Stimulated activated CD4-positive, alpha-beta T cell treated with anti-CD3 and anti-CD28 coated beads, Interleukin-1b, Interleukin-23, amount 100 ng/mL, for 24 hours (primary cell): ENCODE measurements around the gene CAMK1D.
A peak's percentile ranks its signal among the peaks of the same experiment; 100 is the strongest.

Experiments used
- DNase-seq, 4 experiments: peaks; one replicate each; pipeline ENCODE4 v3.0.0-alpha.2; 2020; ENCODE audit warnings: low read depth in 4 of 4, low spot score in 1 of 4

CAMK1D gene

DNA sequence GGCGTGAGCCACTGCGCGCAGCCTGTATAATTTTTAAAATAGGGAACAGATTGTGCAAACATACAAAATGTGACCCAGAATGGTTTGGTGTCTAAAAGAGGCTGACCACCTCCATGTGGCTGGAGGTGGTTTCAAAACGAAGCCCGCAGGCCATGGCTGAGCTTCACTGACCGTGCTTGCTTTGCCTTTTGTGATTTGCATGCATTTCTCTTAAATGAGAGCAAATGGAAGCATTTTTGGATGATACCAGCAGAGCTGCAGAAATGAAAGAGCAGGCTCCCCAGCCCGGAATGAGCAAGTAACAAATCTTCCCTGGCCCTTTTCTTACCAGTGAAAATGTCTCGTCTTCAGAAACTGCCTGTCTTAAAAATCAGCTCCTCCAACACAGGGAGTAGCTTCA is 239.9 kb downstream of the CAMK1D start:
- DNase-seq = no peak

DNA sequence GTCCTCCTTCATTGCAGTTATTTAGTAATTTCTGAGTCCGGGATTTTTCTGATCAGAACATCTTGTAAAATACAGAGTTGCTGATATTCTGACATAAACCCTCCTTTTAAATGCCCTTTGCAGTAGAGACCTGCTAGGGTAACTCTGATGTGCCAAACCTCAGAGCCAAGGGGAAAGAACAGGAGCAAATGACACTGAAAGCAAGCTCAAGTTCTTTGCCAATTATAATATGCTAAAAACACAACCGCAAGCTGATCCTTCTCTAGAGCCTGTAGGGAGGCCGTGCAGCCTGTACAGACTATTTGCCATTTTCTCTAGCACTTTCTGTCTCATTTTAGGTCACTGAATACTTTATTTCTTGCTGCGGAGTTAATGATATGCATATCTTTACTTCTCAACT is 240.4 kb downstream of the CAMK1D start:
- no peak for DNase-seq

- no peak for DNase-seq
Observed at GRCh38 chr10:12590675-12591659, 241.6 kb downstream of the CAMK1D start.

DNA sequence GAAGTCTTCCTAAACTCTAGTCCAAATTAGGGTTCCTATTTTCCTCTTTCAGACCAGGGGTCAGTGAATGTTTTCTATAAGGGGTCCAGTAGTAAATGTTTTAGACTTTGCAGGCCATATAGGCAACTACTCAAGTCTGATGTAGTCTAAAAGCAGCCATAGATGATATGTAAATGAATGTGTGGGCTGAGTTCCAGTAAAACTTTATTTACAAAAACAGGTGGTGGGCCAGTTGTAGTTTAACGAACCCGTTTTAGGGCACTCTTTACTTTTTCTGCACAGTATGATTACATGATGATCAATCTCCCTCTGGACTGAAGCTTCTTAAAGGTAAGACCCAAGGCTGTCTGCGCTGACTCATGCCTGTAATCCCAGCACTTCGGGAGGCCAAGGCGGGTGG is 243.6 kb downstream of the CAMK1D start:
- no peak for DNase-seq

GRCh38 chr10:12594448-12594944 is 245.1 kb downstream of the CAMK1D start:
- DNase-seq = peak in 1 of 4 experiments; percentile 5

DNA sequence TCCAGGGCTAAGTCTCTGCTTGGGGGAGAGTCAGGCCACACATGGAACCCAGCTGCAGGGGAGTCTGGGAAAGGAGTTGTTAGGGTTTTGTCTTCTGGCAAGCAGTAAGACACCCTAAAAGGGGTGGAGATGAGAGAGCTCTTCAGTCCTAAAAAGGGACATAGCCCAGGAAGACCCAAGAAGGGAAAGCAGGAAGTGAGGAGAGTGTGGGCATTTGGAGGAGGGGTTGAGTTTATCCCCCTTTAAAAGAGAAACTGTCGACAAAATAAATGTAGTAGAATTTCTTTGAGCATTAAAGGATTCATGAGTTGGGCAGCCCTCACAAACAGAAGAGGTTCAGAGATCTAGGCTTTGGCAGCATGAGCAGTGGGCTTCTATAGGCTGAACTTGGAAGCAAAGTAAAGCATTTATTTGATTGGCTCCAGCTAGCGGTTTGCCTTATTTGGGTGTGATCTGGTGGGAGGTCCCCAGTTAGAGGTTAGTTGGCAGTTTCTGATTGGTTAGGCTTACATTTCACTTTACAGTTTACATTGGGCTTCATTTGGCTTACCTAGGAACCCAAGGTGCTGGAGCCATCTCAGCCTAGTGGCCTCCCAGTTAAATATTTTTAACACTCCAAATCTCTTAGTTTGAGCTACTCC is 246.7 kb downstream of the CAMK1D start:
- no peak for DNase-seq

DNA sequence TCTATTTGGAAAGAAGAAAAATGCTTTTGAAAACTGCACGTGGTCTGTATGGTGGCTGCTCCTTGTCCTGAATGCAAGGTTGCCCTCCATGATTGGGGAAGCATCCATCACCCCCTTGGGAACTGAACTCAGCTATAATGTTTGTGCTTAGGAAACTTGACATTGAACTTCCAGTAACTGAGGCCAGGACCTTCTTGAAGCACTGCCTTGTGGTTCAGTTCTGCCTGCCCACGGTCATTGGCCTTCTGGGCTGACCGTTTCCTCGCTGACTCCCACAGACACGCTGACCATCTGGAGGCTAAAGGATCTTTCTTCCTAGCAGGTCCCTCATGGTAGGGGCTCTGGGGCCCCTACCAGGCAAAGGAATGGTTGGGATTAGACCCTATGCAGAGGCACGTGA is 247.8 kb downstream of the CAMK1D start:
- no peak for DNase-seq

DNA sequence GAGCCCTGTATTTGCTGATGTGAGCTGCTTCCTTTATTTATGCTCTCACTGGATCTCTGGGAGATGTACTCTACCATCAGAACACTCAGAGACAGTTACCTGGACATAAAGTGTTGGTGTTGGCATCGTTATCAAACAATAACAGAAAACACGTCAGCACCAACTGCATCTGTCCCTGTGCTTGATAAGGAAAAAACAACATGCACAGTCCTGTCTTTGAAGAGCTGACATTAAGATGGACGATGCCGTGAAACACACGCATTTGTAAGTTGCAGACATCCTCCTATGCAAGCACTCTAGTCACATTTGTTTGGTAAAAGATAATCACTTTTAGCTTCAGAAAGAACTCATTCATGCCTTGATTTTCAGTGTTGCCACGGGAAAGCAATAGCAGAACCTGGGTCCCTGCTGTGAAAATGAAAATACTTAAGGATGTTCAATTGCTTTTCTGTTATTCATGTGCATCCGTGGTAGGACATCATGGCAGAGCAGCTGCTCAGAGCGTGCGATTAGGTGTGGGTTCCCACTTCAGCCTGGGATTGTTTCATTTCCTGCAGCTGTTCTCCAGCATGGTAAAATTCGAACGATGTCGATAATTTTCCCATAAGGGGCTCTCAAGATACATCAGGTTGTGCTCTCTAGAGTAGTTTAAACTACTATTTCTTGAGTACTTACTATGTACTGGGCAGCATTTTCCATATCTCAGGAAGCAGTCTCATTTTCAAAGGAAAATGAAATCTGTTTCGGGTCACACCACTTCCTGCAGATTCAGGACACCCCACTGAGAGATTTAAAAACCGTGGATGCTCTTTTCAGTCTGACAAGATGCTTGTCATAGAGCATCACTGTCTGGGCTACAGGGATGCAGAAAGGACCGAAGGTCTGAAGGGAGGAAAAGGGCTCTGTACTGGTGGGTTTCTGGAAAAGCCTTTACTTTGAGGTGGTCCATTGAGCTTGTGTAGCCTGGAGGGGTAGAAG is 248.7 kb downstream of the CAMK1D start:
- no peak for DNase-seq

DNA sequence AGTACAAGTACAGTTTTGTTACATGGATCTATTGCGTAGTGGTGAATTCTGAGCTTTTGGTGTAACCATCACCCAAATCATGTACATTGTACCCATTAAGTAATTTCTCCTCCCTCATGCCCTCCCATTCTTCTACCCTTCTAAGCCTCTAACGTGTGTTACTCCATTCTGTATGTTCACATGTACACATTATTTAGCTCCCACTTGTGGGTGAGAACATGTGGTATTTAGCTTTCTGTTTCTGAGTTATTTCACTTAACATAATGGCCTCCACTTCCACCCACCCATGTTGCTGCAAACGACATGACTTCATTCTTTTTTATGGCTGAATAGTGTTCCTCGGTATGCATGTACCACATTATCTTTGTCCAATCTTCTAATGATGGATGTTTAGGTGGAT is 251.3 kb downstream of the CAMK1D start:
- no peak for DNase-seq

DNA sequence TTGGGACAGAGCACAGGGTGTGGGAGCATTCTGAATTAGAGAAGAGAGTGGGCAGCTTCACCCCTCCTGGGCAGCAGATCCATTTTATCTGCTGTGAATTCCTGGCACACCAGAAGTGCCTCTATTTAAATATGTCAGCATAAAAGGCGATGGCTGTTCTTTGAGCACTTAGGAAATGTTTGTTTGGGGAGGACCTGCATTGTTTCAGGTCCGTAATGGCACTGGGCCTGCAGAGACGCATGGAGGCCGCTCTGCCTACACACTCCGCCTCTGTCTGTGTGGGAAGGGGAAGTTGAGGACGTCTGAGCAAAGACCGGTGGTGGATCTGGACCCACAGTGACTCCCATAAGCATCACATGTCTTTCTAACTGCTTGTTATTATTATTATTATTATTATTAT is 253.2 kb downstream of the CAMK1D start:
- no peak for DNase-seq

- no peak for DNase-seq
Observed at GRCh38 chr10:12603766-12604470, 254.6 kb downstream of the CAMK1D start.

DNA sequence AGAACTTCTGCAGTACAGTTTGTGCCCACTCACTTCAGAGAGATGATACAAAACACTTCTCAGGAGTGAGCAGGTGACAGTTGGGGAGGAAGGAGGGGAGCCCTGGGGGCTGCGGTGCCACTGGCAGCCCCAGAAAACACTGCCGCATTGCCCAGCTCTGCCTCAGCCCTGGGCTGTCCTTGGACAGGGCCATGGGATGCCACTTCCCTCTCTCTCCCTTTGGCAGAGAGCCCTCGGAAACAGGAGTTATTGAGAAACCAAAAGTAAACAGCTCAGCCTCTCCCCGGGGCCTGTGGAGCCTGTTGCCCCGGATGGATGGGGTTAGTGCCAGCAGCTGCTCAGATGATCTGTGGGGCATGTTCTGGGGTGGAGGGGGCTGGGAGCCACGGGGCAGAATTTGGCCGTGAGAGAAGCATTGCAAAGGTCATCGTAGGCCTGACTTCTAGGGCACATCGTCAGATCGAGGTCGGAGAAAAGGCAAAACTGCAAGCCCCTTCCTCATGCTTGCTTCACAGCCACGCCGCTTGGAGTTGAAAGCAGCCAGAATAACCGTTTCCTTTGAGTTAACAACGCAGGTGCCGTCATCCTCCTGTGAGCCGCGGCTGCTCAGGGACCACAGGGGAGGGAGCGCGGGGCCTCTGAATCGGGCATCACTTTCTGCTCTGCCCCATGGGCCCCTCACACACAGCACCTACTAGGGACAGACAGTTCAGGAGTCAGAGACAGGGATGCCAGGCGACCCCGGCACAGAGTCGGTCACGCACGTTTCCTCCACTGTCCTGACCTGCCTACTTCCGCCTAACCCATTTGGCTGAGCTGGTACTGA is 256.4 kb downstream of the CAMK1D start:
- DNase-seq = peak; percentile 15 to 21 (median 18)

DNA sequence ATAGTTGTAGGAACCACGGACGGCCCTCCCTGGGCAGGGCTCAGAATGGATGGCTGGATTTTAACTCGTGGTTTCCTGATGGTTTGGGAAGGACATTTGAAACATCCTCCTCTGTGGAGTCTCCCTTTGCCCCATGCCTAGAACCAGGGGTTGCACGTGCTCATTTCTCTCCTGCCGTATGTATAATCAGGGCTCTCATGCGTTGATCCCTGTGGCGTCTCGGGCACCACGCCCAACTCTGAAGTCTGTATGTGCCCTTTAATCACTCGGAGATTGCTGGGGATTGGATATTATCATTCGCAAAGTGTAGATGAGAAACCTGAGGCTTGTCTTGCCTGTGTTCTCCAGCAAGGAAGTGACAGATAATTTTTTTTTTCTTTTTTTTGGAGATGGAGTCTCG is 257.1 kb downstream of the CAMK1D start:
- no peak for DNase-seq

- no peak for DNase-seq
Observed at GRCh38 chr10:12608761-12609160, 259.4 kb downstream of the CAMK1D start.

DNA sequence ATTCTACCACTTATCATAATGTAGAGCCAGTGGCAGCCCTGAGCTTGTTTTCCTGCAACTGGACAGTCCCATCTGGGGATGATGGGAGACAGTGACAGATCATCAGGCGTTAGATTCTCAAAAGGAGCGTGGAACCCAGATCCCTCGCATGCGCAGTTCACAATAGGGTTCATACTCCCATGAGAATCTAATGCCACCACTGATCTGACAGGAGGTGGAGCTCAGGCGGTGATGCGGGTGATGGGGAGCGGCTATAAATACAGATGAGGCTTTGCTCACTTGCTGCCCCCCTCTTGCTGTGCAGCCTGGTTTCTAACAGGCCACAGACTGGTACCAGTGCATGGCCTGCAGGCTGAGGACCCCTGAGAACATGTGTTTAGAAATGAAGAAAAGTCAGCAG is 260.1 kb downstream of the CAMK1D start:
- DNase-seq = no peak

GRCh38 chr10:12613136-12613535 is 263.8 kb downstream of the CAMK1D start:
- DNase-seq = no peak

DNA sequence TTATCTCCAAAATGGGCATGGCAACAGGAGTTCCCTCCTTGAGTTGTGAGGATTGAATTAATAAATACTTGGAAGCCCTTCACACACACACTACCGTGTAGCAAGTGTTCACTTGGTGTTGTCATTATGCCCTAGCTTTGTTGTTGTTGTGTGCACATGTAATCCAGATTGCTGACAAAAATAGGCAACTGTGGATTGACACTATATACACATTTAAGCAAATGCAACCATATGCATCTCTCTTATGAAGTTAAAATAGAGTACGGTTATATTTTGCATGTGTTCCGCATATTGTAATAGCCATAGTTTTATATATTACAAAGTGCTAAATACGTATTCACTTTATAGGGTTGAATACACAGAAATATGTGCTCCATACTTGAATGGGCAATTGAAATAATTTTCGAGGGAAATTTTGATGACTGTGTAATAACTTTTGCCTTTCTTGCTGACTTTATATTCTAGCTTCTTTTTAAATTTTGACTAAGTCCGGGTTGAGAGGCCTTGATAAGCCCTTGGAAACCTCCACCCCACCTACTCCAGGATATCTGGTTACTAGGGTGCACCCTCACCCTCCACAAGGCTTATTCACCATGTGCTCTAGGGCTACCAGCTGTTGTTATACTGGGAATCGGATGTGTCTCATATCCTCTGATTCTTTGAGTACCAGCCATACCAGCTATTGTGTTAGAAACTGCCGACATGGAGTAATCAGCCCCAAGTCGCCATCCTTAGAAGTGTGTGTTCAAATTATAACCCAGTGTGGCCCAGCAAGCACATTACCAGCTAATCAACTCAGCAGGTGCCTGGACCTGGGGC is 265.0 kb downstream of the CAMK1D start:
- DNase-seq = no peak

GRCh38 chr10:12615296-12616220 is 266.2 kb downstream of the CAMK1D start:
- DNase-seq = no peak
